Right renal pelvis (tissue), 4 donors: ENCODE data around the gene LYPLA2. TPM values are rescaled to one million over a fixed set of nuclear protein-coding genes. Genes with fewer than 3 reads are reported as not detected.
A peak's percentile ranks its signal among the peaks of the same experiment; 100 is the strongest.
"Not testable (repeated sequence)": the region's sequence is repeated elsewhere in the genome, so short reads cannot be mapped to it uniquely, and the experiment has no call there.

ENCODE experiments used
- DNase-seq, 4 donors: peaks; one replicate each; pipeline ENCODE4 v3.0.0-alpha.2; 2013; ENCODE audit warnings: low read depth in 4 of 4, low spot score in 3 of 4, missing footprints in 1 of 4
- polyA plus RNA-seq, 4 donors: library from polyadenylated mRNA; unstranded; fragments of 120-200 nt; gene quantifications; one replicate each; pipeline ENCODE4 v1.2.1, GENCODE V29; 2013; ENCODE audit not compliant: insufficient read length in 4 of 4

The LYPLA2 gene
- polyA plus RNA-seq, 4 donors, result 64.3 to 80.5 (median 69.4) TPM

GRCh38 chr1:23777979-23778814, 12.7 kb upstream of the LYPLA2 start, which contains the start of gene PITHD1:
Gene PITHD1 (plus strand): TSS chr1:23778418. CDS start chr1:23778516, 98 bp downstream.
- DNase-seq, result peak in 3 of 4 donors; percentile 77 to 80 (median 77)

DNA sequence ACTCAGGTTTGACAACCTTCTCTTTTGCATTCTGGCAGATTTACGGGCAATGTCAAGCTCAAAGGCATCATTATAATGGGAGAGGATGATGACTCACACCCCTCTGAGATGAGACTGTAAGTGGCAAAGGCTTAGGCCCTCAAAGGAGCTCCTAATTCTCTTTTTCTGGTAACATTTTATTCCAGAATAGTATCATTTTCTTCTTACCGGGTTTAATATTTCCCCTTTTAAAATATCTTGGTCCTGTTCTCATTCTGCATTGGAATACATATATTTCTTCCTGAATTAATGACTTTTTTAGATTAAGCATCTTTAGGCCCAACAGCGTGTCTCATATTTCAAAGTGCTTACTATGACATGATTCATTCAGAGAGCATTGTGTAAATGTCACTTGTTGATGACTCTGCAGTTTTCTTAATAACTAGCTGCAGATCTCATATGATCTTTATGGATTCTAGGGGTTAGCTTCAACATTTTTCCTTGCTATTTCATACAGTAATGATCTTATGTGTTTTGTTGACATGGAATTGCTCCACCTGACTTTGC, 11.0 kb upstream of the LYPLA2 start:
- DNase-seq, result no peak

- not testable (repeated sequence) for DNase-seq
Measured at GRCh38 chr1:23783141-23783540, 7.8 kb upstream of the LYPLA2 start.

DNA sequence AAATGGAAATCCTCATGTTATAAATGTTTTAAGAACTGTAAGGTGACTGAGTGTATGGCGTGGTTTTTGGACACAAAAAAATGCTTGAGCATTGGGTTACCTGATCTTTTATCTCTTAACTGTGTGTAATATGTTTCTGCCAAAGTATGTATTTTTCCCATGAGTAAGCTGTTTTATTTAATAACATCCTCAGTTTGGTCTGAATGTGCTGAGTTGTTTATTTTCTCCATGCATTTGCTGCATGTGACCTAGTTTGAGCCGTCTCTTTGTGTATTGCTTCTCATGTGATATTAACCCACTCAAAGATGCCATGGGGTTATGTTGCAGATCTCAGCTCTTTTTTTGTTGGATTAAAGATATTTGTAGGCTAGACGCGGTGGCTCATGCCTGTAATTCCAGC, 6.1 kb upstream of the LYPLA2 start:
- no peak for DNase-seq

DNA sequence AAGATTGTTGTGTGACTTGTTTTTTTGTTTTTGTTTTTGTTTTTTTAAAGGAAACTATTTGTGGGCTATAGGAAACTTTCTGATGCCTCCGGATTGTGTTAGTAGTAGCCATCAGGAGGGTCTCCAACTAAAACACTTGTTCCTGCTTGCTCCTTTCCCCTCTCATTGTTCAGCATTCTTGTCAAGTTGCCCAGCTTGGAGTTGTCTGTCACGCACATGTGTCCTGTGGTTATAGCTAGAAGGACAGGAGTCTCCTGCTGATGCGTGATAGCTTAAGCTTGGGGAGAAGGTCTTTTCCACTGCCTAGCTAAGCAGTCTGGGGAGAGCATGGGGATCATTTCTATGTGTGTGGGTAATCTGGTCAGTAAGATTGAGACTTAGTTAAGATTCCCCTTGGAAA, 3.2 kb upstream of the LYPLA2 start:
- DNase-seq, result no peak

DNA sequence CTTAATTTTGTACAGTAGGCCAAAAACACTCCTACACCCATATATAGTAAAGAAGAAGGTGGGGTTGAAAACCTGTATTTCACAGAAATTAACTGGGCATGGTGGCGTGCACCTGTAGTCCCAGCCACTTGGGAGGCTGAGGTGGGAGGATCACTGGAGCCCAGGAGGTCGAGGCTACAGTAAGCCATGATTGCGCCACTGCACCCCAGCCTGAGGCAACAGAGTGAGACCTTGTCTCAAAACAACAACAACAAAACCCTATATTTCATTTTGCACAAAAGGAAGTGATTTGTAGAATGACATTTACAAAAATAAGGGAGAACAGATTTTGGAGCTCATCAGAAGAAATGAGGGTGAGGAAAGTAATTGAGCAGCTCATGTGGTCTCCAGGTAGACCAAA, 2.2 kb upstream of the LYPLA2 start:
- DNase-seq, result no peak

GRCh38 chr1:23791516-23792047, 637 bp downstream of the LYPLA2 start:
- no peak for DNase-seq

DNA sequence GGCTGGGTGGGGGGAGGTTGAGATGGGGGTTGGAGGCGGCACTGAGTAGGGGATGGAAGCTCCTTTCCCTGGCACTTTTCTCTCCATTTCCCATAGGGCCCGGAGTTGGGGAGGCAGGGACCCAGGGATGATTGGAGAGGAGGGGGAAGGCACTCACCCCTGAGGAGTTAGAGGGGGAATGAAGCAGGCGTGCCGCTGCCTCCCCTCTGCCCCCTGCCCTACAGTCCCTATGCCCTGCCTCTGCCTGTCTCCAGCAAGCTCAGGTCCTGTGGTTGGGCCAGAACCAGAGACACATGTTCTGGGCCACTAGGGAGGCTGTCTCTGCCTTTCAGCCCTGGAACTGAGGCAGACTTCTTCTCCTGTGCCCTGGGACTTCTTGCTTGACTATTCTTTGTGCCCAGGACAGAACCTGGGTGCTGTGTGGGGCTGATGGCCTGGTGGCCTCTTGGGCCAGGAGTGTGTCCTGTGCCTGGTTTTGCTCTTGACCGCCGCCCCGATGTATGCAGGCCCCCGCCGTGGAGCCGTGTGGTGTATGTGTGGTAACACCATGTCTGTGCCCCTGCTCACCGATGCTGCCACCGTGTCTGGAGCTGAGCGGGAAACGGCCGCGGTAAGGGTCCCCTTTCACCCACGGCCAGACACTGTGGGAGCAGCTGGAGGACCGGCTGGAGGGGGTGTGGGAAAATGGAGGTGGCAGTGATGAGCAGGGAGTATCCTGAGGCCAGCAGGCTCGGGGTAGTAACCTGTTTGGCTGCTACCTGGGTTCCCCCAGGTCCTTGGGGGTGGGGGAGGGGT, 1.4 kb downstream of the LYPLA2 start:
- no peak for DNase-seq

DNA sequence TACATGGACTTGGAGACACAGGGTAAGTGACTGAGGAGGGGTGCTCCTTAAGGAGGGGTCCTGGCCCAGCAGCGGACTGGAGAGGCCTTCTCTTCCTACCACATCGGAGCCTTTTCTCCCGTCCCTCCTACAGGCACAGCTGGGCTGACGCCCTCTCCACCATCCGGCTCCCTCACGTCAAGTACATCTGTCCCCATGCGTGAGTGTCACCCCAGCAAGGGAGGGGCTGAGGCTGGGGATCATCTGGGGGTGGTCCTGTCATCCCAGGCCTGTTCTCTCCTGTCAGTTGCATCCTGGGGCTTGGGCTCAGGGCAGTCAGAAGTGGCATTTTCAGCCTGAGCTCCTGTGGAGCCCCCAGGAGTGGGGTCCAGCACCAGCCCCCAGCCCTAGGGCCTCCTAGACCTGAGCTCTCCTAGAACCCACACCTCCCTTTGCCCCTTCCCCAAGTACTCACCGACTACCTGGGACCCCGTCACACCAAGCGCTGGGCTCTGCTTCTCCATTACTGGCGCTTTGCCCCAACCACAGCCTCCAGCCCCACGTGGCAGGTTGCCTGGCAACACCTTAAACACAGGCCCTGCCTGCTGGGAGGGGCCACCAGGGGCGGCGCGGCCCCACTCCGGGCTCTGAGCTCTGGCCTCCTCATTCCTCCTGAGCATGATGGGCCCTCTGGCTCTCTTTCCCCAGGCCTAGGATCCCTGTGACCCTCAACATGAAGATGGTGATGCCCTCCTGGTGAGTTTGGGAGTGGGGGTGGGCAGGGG, 2.3 kb downstream of the LYPLA2 start:
- DNase-seq, result no peak

DNA sequence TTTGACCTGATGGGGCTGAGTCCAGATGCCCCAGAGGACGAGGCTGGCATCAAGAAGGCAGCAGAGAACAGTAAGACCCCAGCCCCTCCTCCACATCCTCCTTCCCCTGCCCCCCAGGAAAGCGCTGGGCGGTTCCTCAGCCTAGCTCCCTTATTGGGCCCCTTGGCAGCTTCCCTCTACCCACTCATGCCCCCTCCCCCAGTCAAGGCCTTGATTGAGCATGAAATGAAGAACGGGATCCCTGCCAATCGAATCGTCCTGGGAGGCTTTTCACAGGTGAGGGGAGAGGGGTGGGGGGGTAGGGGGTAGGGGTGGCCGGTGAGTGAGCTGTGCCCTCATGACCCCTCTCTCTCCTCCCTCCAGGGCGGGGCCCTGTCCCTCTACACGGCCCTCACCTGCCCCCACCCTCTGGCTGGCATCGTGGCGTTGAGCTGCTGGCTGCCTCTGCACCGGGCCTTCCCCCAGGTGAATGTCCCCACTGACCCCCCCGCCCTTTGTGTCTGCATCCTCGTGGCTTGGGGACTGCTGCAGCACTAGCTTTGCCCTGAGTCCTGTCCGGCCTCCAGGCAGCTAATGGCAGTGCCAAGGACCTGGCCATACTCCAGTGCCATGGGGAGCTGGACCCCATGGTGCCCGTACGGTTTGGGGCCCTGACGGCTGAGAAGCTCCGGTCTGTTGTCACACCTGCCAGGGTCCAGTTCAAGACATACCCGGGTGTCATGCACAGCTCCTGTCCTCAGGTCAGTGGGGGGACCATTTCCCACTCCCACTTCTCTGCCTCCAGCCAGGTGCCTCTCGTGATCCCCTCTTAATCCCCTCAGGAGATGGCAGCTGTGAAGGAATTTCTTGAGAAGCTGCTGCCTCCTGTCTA, 3.2 kb downstream of the LYPLA2 start:
- no peak for DNase-seq

GRCh38 chr1:23794732-23795182, 3.8 kb downstream of the LYPLA2 start:
- not testable (repeated sequence) for DNase-seq

DNA sequence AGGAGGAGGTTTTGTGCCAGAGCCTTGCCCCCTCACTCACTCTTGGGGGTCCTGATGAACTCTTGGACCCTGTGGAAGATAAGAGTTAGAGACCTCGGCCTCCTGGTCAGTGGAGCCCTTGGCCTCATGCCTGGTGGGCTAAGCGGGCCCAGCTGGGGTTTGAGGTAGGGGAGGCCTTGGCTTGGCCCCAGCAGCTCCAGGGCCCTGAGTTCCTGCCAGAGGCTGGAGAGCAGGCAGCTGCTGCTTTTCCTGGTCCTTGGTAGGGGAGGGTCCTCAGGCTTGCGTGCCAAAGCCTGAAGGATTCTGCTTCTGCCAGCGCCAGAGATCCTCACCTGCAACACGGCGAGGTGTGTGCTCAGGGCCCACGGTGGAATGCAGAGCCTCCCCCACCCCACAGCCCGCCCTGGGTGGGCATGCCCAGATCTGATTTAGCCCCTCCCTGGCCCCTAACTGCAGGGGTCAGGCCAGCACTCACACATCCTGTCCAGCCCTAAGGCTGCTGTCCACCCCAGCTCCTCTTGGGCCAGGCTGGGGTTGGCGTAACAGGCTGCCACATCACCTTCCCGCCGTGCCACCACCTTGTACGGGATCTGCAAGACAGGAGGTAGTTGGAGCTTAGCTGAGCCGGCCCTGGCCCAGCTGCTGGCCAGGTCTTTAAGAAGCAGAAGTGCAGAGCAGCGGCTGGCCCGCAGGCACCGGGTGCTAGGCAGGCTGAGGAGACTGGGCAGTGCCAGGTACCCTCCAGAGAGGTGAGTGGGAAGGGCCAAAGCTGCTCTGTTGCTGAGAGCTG, 4.9 kb downstream of the LYPLA2 start:
- DNase-seq, result no peak

DNA sequence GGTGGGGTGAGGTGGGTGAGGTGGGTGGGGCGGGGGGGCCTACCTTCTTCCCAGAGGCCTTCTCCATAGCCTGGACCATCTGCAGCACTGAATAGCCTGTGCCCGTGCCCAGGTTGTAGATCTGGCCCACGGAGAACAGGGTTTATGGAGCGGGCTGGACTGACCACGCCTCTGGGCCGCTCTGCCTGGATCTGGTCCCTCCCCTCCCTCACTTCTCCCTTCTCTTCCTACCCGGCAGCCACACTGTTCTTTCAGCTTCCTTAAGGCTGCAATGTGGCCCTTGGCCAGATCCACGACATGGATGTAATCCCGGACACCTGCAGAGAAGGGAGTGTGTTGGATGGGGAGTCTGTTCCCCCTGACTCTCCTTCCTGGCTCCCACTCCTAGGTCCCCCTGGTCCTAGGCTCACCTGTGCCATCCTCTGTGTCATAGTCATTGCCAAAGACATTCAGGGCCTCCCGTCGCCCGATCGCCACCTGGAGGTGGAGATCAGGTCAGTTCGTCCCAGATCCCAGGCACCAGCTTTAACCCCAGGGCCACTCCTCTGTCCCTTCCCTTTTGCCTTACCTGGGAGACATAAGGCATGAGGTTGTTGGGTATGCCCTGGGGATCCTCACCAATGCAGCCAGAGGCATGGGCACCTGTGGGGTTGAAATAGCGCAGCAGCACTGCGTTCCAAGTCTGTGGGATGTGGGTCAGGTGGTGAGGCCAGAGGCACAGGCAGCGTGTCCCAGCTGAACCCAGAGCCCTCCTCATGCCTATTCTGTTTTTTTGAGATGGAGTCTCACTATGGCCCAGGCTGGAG, 5.7 kb downstream of the LYPLA2 start:
- no peak for DNase-seq

- no peak for DNase-seq
Measured at GRCh38 chr1:23797478-23798448, 6.8 kb downstream of the LYPLA2 start.

GRCh38 chr1:23798662-23799142, 7.8 kb downstream of the LYPLA2 start:
- no peak for DNase-seq

DNA sequence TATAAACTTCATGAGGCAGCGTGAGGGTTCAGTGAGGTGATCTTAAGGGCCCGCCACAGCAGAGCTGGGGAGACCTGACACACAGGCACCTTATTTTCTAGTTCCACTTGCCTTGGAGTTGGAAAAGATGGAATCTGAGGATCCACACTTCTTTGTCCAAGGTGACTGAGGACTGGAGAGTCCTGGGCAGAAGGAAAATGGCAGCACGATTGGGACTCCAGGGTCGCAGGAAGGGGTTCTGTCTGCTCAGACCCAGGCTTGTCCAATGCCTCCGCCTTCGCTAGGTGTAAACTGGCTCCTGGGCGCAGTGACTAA, 8.3 kb downstream of the LYPLA2 start:
- no peak for DNase-seq
